ENCODE measurements around the gene RIC3.
"Not testable (repeated sequence)": the region's sequence is repeated elsewhere in the genome, so short reads cannot be mapped to it uniquely, and the experiment has no call there.

The RIC3 gene

GRCh38 chr11:8186429-8186828 is 17.6 kb upstream of the RIC3 start:
- no peak for DNase-seq

GRCh38 chr11:8183111-8183510 is 14.3 kb upstream of the RIC3 start:
- no peak for DNase-seq

DNA sequence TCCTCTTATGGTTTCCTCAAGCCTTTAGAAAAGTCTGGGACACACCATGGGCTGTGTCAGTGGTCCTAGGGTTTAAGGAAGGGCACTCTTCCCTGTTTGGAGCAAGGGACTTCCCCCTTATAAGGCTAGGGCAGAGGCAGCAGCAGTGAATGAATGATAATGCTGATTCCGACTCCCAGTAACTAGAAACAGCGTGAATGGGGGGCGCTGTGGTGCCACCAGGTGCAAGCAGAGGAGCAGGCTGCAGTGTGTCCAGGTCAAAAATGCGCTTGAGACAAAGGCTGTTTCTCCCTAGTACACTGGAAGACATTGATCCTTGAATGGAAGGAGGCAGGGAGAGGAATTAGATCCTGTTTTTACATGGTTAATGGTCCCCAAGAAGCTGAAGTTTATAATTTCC is 11.6 kb upstream of the RIC3 start:
- DNase-seq = no peak

DNA sequence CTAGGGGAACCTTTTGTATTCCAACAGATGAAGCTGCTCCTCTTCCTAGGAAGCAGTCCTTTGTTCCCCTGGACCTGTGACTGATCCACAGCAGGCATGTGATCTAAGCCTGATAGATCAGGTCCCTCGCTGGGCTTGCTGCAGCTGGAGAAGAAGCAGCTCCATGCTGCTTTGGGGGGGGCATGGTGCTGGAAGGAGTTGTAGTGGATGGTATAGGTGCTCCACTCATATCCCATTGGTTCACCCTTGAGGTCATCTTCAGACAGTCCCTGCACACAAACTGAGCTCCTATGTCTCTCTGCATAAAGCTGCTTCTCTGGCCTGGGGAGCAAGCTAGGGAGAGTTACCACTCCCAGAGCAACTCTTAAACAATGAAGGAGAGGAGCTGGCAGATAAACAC is 9.5 kb upstream of the RIC3 start:
- no peak for DNase-seq

- DNase-seq = no peak
Measured at GRCh38 chr11:8177136-8177535, 8.3 kb upstream of the RIC3 start.

- no peak for DNase-seq
Measured at GRCh38 chr11:8167796-8168195, 1.0 kb downstream of the RIC3 start.

- DNase-seq = no peak
Measured at GRCh38 chr11:8164746-8165145, 4.1 kb downstream of the RIC3 start.

DNA sequence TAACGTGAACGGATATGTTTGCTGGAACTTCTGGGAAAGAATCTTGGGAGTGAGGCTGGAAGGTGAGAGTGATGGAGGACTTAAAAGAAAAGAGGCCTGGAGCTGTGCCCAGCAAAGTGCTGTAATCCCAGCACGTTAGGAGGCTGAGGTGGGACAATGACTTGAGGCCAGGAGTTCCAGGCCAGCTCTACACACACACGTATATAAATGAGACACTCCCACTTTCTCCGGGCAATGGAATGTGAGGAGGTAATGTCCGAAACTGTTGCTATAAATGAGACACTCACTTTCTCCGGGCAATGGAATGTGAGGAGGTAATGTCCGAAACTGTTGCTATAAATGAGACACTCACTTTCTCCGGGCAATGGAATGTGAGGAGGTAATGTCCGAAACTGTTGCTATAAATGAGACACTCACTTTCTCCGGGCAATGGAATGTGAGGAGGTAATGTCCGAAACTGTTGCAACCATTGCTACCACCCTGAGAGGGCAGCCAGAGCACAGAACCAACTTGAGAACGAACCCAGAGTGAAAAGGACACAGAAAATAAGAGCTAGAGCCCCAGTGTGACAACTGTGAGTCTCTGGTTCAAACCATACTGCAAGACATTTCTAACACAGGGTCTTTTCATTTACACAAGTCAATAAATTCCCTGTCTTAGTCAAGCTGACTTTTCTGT is 7.1 kb downstream of the RIC3 start:
- not testable (repeated sequence) for DNase-seq

GRCh38 chr11:8156877-8157276 is 11.9 kb downstream of the RIC3 start:
- no peak for DNase-seq

GRCh38 chr11:8149726-8150125 is 19.1 kb downstream of the RIC3 start:
- DNase-seq = no peak

GRCh38 chr11:8138526-8138925 is 30.3 kb downstream of the RIC3 start:
- DNase-seq = no peak

- no peak for DNase-seq
Measured at GRCh38 chr11:8127447-8127846, 41.4 kb downstream of the RIC3 start.

GRCh38 chr11:8126649-8127289 is 42.1 kb downstream of the RIC3 start:
- no peak for DNase-seq

DNA sequence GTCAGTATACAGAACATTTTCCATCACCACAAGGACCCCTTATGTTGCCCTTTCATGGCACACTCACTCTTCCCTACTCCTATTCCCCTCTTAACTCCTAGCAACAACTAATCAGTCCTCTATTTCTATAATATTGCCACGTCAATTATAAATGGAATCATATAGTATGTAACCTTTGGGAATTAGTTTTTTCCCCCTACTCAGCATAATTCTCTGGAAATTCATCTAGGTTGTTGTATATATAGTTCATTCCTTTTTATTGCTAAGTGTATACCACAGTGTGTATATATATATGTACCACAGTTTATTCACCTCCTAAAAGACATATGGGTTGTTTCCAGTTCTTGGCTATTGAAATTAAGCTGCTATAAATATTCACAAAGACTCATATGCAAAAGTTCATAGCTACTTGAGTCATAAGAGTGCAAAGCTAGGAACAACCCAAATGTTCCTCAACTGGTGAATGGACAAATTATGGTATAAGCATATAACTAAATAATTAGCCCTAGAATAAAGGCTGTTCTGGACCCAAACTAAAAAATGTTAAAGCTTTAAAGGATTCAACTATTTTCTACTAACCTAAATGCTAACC is 46.6 kb downstream of the RIC3 start:
- no peak for DNase-seq

- DNase-seq = no peak
Measured at GRCh38 chr11:8111636-8112035, 57.2 kb downstream of the RIC3 start.

DNA sequence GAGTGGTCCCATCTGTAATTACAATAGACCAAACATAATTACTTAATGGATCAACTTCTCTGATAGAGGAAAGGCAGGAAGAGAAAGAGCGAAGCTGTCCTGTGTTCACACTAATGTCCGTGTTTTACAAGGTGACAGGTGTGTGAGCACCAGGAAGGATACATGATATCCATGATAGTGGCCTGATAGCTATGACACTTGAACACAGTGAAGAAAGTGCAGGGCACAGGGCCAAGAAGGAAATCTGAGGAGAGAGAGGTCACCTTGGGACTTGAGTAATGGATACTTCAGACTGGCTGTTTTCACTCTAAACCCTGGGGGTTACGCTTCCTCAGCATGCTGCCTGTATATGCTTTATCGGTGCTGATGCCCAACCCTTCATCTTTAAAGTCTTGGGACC is 58.4 kb downstream of the RIC3 start:
- DNase-seq = no peak

DNA sequence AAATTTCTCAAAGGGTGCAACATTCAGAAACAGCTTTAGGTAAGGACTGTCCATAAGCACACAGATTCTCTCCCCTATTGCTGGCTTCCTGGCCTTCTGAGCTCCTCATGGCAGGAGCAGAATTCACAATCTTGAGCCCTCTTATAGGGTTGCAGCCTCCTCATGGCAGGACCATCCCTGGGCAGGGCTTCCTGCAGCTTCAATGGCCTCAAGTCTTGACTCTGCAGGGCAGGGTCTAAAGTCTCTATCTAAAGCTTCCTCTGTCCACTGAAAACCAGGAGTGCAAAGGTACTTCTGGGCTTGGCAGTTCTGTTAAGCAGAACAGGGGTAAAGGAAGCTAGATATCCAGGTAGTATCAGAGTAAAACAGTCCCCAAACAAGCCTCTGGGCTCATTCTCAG is 59.1 kb downstream of the RIC3 start:
- DNase-seq = no peak

GRCh38 chr11:8108421-8108820 is 60.4 kb downstream of the RIC3 start:
- DNase-seq = no peak

DNA sequence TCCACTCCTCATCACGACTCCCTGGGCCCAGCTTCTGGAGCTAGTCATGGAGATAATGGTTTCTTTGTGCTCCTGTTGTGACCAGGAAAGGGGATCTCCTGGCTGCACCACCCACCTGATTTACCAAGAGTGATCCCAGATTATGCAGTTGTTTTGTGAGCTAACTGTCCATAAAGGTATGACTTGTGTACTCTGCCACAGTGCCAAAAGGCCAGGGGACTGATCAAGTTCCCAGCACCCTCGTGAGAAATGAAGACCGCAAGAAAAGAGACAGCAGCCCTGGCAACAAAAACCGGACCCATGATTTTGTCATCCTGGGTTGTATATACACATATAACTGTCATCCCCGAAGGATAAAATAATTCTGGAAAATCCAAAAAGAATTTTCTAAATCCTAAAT is 61.2 kb downstream of the RIC3 start:
- no peak for DNase-seq

GRCh38 chr11:8106679-8107078 is 62.1 kb downstream of the RIC3 start:
- DNase-seq = no peak

DNA sequence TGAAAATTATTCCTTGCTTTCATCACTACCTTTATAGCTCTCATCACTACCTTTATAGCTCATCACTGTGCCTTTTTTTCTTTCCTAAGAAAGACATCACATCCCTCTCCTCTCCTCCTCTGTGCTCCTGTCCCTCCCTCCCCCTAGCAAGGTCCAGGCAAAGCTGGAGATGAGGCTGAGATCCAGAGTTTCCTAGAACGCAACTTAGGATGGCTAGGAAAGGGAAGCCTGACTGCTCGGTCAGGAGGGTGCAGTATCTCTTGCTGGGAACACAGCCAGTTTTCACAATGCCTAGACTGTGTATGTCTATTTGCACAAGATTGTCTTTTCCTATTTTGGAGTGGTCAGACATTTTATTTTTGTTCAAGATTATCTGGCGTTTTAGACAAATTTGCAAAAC is 63.2 kb downstream of the RIC3 start:
- no peak for DNase-seq

DNA sequence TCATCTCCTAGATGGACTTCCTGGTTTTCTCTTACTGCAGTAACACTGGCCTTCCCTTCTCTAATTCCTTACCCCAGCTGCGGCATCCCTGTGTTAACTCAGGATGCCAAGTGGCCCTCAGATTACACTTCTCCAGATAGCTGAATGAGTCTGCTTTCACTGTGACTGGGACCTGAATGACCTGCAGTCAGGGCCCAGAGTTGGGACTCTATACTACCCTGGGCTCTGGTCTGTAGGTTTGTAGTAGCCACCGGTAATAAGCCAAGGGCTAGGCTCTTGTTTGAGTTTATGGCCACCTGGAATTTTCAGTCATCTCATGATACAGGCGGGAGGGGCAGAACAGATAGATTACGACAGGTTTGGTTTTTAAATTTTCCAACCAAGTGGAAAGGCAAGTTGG is 63.7 kb downstream of the RIC3 start:
- no peak for DNase-seq

DNA sequence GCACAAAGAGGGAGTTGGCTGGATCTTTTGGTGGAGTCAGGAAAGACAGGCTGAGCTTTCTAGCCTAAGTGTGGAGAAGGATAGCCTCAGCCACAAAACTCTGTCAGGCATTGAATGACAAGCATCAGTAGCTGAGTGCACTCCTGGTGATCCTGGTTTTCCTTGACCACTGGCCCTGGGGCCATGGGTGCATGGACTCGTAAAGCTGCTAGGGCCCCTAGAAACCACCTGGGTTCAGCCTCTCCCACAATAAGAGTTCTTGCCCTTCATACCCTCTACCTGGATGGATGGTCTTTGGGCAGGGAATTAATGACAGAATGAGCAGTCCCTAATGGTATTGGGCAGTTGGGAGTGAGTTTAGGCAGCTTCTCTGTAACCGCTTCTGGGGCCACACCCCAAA is 64.9 kb downstream of the RIC3 start:
- no peak for DNase-seq

DNA sequence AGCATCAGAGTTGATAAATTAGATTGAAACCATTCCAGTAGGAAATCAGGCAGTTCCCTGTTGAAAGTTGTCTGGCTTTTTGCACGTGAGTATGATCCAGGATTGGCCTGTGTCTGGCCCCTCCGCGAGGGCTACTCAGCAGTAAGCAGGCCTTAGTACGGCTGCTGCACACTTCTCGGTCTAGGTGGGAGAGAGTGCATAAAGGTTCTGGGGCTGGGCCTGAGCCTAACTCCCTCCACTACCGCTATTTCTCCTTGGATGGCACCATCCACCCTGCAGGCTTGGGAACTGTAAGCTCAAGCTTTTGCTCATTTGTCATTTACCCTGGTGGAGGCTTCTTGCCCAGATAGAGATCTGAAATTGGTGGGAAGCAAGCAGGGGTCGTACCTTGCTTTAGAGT is 65.9 kb downstream of the RIC3 start:
- DNase-seq = no peak
